GM12878 (cell line): ENCODE measurements around the gene DAB2IP.

Experiments
- CEBPB ChIP-seq, 2 experiments: fragments of 150-350 bp in 1 of 2; IDR thresholded peaks; 2 replicates each; pipeline ENCODE4 v1.6.1; 2012 to 2014; ENCODE audit warnings: low read depth in 2 of 2, low read length in 2 of 2, borderline replicate concordance in 1 of 2, inconsistent platforms in 1 of 2
- CTCF ChIP-seq, 3 experiments: IDR thresholded peaks in 2 of 3; conservative IDR thresholded peaks in 1 of 3; 2 replicates each; pipeline ENCODE4 v1.5.1; 2011; ENCODE audit warnings: low read depth in 3 of 3, low read length in 3 of 3, mild to moderate bottlenecking in 3 of 3, control low read depth in 2 of 3, moderate library complexity in 2 of 3, inconsistent platforms in 1 of 3, mixed read lengths in 1 of 3; ENCODE audit not compliant: control insufficient read depth in 2 of 3, insufficient read depth in 1 of 3; ENCODE audit errors: extremely low read depth in 1 of 3

GRCh38 chr9:121620325-121620673 lies 31.1 kb upstream of the DAB2IP start:
- no peak for TF ChIP-seq CTCF (IDR thresholded peaks at IDR 0.05 in 2 of 3, conservative IDR thresholded peaks at IDR 0.05 in 1 of 3; ENCODE audit: control insufficient read depth in 2 of 3, extremely low read depth in 1 of 3, insufficient read depth in 1 of 3, low read depth in 3 of 3, low read length in 3 of 3)
- no peak for TF ChIP-seq CEBPB (IDR thresholded peaks at IDR 0.05; ENCODE audit: borderline replicate concordance in 1 of 2, low read depth in 2 of 2, low read length in 2 of 2)
